ENCODE measurements around the gene SNX24.

Gene SNX24

GRCh38 chr5:122947372-122947771 lies 102.0 kb downstream of the SNX24 start (continued):
- TF ChIP-seq ZNF473 (tag by site-specific recombination; IDR thresholded peaks at IDR 0.05) (no peak), ZNF174 (tag by site-specific recombination; IDR thresholded peaks at IDR 0.05) (no peak), ZNF660 (tag by site-specific recombination; IDR thresholded peaks at IDR 0.05) (no peak), ZNF548 (tag by site-specific recombination; IDR thresholded peaks at IDR 0.05) (no peak), ZNF768 (tag by site-specific recombination; IDR thresholded peaks at IDR 0.05) (no peak), ZNF354C (tag by site-specific recombination; IDR thresholded peaks at IDR 0.05; ENCODE audit: borderline replicate concordance, low read depth) (no peak), ZNF621 (tag by site-specific recombination; IDR thresholded peaks at IDR 0.05) (no peak), ZNF843 (tag by site-specific recombination; IDR thresholded peaks at IDR 0.05) (no peak), ZNF248 (tag by site-specific recombination; IDR thresholded peaks at IDR 0.05) (no peak)

GRCh38 chr5:122947772-122948171 lies 102.4 kb downstream of the SNX24 start:
- no peaks in the 10 kb centered on the region for H3K36me3 ChIP-seq (ENCODE audit: control insufficient read depth in 2 of 2, insufficient read depth in 1 of 2, low read length in 2 of 2)
- H3K4me3 ChIP-seq (ENCODE audit: low read depth, low read length), result no peak overlapping the region
- POLR2A ChIA-PET, result no interaction called here
- TF ChIP-seq ZSCAN23 (tag by site-specific recombination; IDR thresholded peaks at IDR 0.05) (no peak), GLIS1 (tag by site-specific recombination; IDR thresholded peaks at IDR 0.05) (no peak), ZSCAN30 (tag by site-specific recombination; IDR thresholded peaks at IDR 0.05) (no peak), ZNF350 (tag by site-specific recombination; IDR thresholded peaks at IDR 0.05) (no peak), ZNF555 (tag by site-specific recombination; conservative IDR thresholded peaks at IDR 0.05) (no peak), WT1 (tag by site-specific recombination; IDR thresholded peaks at IDR 0.05) (peak; percentile 46; the same call in 1 of the 2 replicates), ZNF366 (tag by site-specific recombination; conservative IDR thresholded peaks at IDR 0.05) (no peak), FEZF1 (tag by site-specific recombination; IDR thresholded peaks at IDR 0.05) (0 out of 2 replicates have a peak, but pooled peaks have one; percentile 9)
- no peaks in the 10 kb centered on the region for H3K9me3 ChIP-seq (ENCODE audit: control insufficient read depth, insufficient read depth, low read depth, low read length)
- no peaks in the 10 kb centered on the region for H3K4me1 ChIP-seq (ENCODE audit: control insufficient read depth, insufficient read depth, low read length)
- no peak overlapping the region for H3K27ac ChIP-seq (ENCODE audit: extremely low read depth, low read depth, low read length)
- CTCF ChIA-PET, result interaction anchor here (1.0 kb wide), 1 partner anchor 38 kb away, joined by 3 read pairs; no protein-coding TSS in a partner anchor

DNA sequence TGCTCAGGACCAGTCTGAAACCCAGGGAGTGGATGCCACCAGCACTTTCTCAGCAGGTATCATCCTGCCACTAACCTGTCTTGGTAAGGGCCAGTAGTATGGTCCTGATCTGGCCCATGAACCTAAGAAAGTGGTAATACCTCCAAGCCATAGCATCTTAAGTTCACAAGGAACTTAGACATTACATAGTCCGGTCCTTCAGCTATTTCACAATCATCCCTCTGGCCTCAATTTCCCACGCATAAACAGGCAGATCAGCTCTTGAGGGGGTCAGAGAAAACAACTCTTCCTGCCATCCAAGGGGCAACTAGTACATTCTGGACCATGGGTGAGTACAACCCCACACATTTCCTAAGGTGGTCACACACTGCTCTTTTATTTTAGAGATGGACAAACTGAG lies 102.9 kb downstream of the SNX24 start:
- H3K27ac ChIP-seq (ENCODE audit: extremely low read depth, low read depth, low read length), result no peak overlapping the region
- TF ChIP-seq ZNF76 (tag by site-specific recombination; IDR thresholded peaks at IDR 0.05; ENCODE audit: borderline replicate concordance, low read depth) (no peak), ZNF335 (tag by site-specific recombination; conservative IDR thresholded peaks at IDR 0.05) (no peak), ZNF138 (tag by site-specific recombination; IDR thresholded peaks at IDR 0.05; ENCODE audit: borderline replicate concordance) (no peak), ZNF155 (tag by site-specific recombination; IDR thresholded peaks at IDR 0.05) (no peak), ZNF776 (tag by site-specific recombination; IDR thresholded peaks at IDR 0.05; ENCODE audit: borderline replicate concordance) (no peak), ZBTB17 (tag by site-specific recombination; IDR thresholded peaks at IDR 0.05) (no peak), ZNF221 (tag by site-specific recombination; IDR thresholded peaks at IDR 0.05; ENCODE audit: borderline replicate concordance) (no peak), ZNF623 (tag by site-specific recombination; IDR thresholded peaks at IDR 0.05) (no peak), ZNF266 (tag by site-specific recombination; IDR thresholded peaks at IDR 0.05; ENCODE audit: low read depth) (no peak), KLF16 (tag by site-specific recombination; IDR thresholded peaks at IDR 0.05) (no peak), GLI4 (tag by site-specific recombination; IDR thresholded peaks at IDR 0.05) (no peak), ZNF555 (tag by site-specific recombination; conservative IDR thresholded peaks at IDR 0.05) (no peak), ZNF707 (tag by site-specific recombination; IDR thresholded peaks at IDR 0.05) (no peak), ZNF654 (tag by site-specific recombination; IDR thresholded peaks at IDR 0.05; ENCODE audit: low read depth) (no peak), ZNF785 (tag by site-specific recombination; IDR thresholded peaks at IDR 0.05) (no peak)
- TF ChIP-seq, protein P1, sequence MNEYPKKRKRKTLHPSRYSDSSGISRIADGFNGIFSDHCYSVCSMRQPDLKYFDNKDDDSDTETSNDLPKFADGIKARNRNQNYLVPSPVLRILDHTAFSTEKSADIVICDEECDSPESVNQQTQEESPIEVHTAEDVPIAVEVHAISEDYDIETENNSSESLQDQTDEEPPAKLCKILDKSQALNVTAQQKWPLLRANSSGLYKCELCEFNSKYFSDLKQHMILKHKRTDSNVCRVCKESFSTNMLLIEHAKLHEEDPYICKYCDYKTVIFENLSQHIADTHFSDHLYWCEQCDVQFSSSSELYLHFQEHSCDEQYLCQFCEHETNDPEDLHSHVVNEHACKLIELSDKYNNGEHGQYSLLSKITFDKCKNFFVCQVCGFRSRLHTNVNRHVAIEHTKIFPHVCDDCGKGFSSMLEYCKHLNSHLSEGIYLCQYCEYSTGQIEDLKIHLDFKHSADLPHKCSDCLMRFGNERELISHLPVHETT (tag by site-specific recombination; IDR thresholded peaks at IDR 0.05), result no peak
- TF ChIP-seq, protein P2, sequence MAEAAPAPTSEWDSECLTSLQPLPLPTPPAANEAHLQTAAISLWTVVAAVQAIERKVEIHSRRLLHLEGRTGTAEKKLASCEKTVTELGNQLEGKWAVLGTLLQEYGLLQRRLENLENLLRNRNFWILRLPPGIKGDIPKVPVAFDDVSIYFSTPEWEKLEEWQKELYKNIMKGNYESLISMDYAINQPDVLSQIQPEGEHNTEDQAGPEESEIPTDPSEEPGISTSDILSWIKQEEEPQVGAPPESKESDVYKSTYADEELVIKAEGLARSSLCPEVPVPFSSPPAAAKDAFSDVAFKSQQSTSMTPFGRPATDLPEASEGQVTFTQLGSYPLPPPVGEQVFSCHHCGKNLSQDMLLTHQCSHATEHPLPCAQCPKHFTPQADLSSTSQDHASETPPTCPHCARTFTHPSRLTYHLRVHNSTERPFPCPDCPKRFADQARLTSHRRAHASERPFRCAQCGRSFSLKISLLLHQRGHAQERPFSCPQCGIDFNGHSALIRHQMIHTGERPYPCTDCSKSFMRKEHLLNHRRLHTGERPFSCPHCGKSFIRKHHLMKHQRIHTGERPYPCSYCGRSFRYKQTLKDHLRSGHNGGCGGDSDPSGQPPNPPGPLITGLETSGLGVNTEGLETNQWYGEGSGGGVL (tag by site-specific recombination; IDR thresholded peaks at IDR 0.05), result no peak
- no peaks in the 10 kb centered on the region for H3K36me3 ChIP-seq (ENCODE audit: control insufficient read depth in 2 of 2, insufficient read depth in 1 of 2, low read length in 2 of 2)
- H3K4me3 ChIP-seq (ENCODE audit: low read depth, low read length), result no peak overlapping the region
- H3K4me1 ChIP-seq (ENCODE audit: control insufficient read depth, insufficient read depth, low read length), result no peaks in the 10 kb centered on the region
- H3K9me3 ChIP-seq (ENCODE audit: control insufficient read depth, insufficient read depth, low read depth, low read length), result no peaks in the 10 kb centered on the region
- POLR2A ChIA-PET, result no interaction called here
- CTCF ChIA-PET, result interaction anchor here (0.6 kb wide), 1 partner anchor 417 kb away, joined by 3 read pairs; no protein-coding TSS in a partner anchor

All from HEK293 (cell line).